Gastrocnemius medialis (tissue), 4 donors: ENCODE data around the gene AIG1.

Source experiments
- CTCF ChIP-seq, 5 experiments: fragments of 450-650 bp in 3 of 5; fragments of 200-600 bp in 2 of 5; sonication (generic) in 2 of 5; IDR thresholded peaks in 4 of 5; conservative IDR thresholded peaks in 1 of 5; 1 replicate in 4 of 5; 2 replicates in 1 of 5; pipeline ENCODE4 v1.5.1; 2016 to 2019; ENCODE audit warnings: antibody characterized with exemption in 5 of 5, mild to moderate bottlenecking in 3 of 5, moderate library complexity in 3 of 5
- POLR2A ChIP-seq, 2 donors: fragments of 450-650 bp; IDR thresholded peaks; one replicate each; pipeline ENCODE4 v1.6.1; 2017; ENCODE audit warnings: antibody characterized with exemption in 2 of 2, mild to moderate bottlenecking in 2 of 2, moderate library complexity in 2 of 2

- TF ChIP-seq CTCF (IDR thresholded peaks at IDR 0.05 in 4 of 5, conservative IDR thresholded peaks at IDR 0.05 in 1 of 5): peak in 2 of 5 experiments; percentile 21 to 43
- no peak for TF ChIP-seq POLR2A (IDR thresholded peaks at IDR 0.05)
Observed at GRCh38 chr6:143279385-143279784, 218.7 kb downstream of the AIG1 start.
